ENCODE measurements around the gene ZNF396.

ZNF396 gene

DNA sequence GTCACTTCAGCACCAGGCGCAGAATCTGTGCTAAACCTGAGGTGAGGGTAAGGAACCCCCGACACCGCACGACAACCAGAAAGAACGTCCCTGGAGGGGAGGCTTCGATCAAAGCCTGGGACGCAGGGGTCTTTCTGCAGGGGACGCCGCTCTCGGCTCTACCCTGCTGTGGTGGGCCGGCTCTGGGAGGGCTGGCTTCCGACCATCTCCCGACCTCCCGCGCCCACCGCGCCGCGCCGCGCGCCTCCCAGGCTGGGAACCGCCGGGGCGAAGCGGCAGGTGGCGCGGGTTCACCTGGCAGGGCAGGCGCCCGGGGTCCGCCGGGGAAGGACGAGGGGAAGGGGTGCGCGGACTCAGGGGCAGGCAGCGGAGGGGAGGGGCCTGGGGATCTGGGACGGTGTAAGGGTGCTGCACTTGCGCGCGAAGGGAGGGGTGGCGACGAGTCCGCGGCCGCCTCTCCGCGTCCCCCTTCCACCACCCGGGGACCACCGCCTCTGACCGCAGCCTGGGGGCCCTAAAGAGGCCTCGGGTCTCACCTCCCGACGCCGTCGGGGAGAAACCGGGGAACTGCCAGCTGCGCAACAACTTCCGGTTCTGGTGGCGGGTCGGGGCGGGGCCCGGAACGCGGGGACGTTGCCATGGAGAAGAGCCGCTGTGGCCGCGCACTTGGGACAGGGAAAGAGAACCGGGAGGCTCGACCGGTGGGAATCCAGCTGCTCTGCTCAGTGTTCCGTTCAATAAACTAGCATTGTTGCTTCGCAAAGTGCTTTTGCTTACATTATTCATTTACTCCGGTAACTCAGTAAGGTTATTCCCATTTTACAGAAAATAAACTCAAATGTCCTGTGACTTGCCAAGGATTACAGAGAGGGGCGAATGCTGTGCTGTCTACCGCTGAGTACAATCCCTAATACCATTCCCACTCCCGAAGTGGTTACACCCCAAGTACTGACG lies at the start of gene ZNF396:
Gene ZNF396 (minus strand): TSS at position 596 of the 954 bp plus-strand sequence. CDS start 3,045 bp downstream, outside the sequence.
- peak; percentile 82 for DNase-seq

DNA sequence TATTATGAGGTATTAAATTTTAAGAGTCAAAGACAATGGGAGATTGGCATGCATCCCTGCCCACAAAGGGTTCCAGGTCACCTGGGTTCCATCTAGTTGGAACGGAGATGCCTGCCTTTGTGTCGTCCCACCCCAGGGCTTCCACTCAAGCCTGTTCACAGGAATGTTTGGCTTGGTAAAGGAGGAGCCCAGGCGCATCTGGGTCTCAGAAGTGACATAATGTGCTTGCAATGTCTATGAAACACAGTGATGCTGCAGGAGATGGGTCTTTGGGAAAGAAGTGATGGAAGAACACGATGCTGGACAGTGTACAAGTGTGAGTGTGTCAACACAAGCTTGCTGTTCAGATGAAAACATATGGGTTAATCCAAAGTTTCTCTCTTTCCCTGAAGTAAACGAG lies 49.6 kb upstream of the ZNF396 start:
- DNase-seq: no peak

DNA sequence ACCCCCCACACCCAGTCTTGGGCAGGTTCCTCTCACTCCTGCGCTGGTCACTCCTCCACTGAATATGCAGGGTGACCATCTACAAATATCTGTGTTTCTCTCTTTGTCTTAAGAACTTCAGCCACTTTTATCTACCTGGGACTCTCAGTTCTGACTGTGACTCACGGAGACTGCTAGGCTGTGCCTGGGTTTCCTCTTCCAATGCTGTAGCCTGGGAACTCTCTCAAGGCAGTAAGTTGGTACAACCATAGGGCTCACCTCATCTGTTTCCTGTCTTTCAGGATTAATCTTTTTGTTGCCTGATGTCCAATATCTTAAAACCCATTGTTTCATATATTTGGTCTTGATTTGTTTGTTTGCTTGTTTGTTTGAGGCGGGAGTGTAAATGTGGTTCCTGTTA lies 47.2 kb upstream of the ZNF396 start:
- DNase-seq: no peak

GRCh38 chr18:35422237-35422636 lies 45.1 kb upstream of the ZNF396 start:
- DNase-seq: no peak

DNA sequence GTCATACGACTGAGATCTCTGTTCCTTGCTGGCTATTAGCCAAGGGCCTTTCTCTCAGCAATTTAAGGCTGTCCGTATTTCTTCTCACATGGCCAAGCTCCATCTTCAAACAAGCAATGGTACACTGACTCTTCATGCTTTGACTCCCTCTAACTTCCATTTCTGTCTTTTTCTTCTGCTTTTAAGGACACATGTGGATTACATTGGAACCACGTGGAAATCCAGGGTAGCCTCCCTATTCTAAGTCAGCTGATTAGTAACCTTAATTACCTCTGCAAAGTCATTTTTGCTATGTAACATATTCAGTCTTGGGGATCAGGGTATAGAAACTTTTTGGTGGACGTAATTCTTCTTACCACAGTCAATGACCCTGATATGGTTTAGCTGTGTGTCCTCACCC lies 41.5 kb upstream of the ZNF396 start:
- no peak for DNase-seq

GRCh38 chr18:35417223-35417622 lies 40.1 kb upstream of the ZNF396 start:
- no peak for DNase-seq

- DNase-seq: no peak
Observed at GRCh38 chr18:35415511-35416073, 38.5 kb upstream of the ZNF396 start.

- no peak for DNase-seq
Observed at GRCh38 chr18:35413163-35413511, 36.0 kb upstream of the ZNF396 start.

DNA sequence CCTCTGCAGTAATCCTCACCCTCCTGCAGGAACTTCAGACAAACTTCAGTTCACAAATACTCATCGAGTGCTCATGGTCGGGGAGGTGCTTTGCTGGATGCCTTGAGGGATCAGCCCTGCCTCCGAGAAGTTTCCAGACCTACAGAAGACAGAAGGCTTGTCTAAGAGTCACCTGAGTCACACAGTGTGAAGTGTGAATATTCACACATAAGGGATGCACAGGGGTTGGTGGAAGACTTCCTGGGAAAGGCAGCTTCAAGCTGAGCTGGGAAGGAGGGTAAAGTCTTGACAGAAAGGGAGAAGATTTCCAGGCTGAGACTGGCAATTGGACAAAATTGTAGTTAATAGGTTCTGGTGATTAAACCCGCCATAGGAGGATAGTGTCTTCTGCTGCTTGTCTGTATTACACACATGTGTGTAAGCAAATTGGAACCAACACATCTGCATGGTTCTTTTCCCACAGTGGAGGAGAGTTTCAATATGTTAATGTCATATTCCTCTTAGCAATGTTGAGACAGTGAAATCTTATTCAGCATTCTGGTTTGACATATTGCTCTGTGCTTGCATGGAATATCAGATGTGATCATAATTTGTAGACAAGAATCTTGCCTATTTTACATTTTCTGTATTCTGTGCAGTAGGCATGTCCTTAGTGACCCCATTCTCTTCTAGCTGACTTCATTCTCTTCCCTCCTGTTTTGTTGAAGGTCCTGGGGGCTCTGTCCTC lies 34.7 kb upstream of the ZNF396 start:
- no peak for DNase-seq

DNA sequence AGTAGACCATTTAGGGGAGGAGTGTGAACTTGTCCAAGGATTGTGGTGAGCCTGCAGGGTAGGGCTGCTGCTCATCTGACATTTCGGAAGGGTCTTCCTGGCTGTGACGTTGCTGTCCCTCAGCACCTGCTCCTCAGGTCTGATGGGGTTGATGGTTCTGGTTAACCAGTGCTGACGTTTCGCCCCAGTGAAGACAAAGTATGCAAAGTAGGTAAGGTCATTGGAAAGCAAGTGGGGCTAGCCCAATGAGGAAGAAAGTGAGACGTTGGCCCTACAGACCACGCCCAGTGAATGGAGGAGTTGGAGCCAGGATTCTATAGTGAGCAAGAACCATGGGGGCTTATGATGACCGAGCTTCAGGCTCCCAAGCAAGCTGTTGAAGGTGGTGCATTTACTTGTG lies 33.4 kb upstream of the ZNF396 start:
- no peak for DNase-seq

DNA sequence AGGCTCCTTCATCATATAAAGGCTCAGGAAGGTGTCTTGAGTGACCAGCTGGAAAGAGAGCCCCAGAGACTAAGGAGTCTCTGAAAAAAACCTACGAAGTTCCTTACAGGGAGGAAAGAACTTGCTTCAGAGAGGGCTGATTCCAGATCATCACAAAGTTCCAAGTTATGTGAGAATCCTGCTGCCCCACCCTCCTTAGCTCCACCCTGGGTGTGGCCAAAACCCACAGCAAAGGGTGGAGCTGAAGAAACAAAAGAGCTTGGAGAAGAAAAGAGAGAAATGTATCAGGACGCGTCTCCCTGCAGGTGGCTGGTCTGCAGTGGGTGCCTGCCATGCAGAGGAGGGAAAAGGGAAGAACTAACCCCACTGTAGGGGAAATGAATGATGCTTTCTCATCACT lies 32.8 kb upstream of the ZNF396 start:
- DNase-seq: no peak

DNA sequence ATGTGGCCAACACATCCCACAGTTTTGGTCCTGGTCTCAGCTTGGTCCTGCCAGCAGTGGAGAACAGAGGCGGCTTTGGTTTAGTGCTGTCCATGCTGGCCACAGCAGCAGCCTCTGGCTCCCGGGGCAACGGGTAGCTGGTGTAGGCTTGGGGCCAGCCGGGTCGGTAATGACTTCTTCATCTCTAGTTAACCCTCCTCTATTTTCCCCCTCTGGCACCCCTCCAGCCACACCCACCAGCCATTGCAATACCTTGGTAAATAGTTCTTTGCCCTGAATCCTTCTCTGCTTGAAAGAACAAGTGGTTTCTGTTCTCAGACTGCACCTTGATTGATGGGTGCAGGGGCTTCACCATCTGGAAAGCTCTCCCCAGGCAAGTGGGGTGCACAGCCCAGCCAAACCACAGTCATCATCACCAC lies 31.7 kb upstream of the ZNF396 start:
- no peak for DNase-seq

DNA sequence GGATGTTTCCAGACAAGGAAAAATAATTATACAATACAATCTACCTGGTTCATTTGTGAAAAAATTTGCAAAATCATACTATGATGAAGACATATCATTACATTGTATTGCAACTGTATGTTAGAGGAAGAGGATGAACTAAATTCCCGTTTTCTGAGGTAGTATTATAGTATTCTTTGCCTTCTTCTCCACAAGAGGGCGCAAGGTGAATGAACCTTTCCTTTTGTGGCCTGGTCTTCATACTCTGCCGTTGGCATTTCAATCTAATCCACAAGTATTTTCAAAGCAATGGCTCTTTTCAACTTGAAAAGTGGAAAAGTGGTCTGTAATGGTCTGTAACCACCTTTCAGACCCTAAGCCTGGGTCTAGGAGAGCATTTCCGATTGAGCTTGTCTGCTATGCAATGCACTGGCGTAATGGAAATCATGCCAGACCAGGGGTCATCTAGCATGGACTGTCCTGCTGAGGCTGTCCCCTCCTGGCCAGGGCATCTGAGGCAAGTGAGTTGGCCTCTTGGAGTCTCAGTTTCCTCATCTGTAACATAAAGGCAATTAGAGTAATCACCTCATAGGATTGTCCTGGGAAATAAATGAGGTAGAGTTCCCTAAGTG lies 30.8 kb upstream of the ZNF396 start:
- DNase-seq: no peak

GRCh38 chr18:35406666-35407065 lies 29.5 kb upstream of the ZNF396 start:
- DNase-seq: no peak

DNA sequence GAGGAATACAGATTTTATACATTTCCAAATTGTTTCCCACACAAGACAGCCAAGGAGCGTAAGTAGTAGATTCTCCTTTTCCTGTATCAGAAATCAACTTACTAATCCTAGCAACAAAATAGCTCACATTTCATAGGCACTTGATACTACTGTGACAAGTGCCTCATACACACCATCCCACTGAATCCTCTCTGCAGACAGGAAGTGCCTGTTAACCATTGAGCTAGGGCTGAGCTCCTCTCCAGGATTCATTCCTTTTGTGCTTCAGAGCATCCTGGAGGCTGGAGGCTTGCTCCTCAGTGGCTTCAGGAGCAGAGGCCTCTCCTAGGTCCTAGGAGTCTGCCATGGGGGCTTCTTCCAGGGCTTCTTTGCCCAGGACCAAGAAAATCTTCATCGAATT lies 20.8 kb upstream of the ZNF396 start:
- DNase-seq: no peak

GRCh38 chr18:35393716-35394115 lies 16.6 kb upstream of the ZNF396 start:
- no peak for DNase-seq

- DNase-seq: no peak
Observed at GRCh38 chr18:35392375-35392774, 15.2 kb upstream of the ZNF396 start.

GRCh38 chr18:35390951-35391700 lies 14.0 kb upstream of the ZNF396 start:
- no peak for DNase-seq

- DNase-seq: no peak
Observed at GRCh38 chr18:35389095-35389618, 12.0 kb upstream of the ZNF396 start.

- no peak for DNase-seq
Observed at GRCh38 chr18:35387152-35387571, 10.0 kb upstream of the ZNF396 start.

GRCh38 chr18:35386600-35387100 lies 9.5 kb upstream of the ZNF396 start:
- peak; percentile 66 for DNase-seq

GRCh38 chr18:35383136-35383535 lies 6.0 kb upstream of the ZNF396 start:
- DNase-seq: no peak

Data from stimulated activated CD8-positive, alpha-beta memory T cell treated with anti-CD3 and anti-CD28 coated beads, Interleukin-4, amount 100 ng/mL, for 48 hours (primary cell).